Fibroblast of mammary gland (primary cell): Measurements from ENCODE around the gene ADCY2.

Source experiments
- DNase-seq: peaks from one replicate; pipeline ENCODE4 v3.0.0-alpha.2; 2010; ENCODE audit warnings: low read depth
- H3K4me3 ChIP-seq: 2 replicates; pipeline ENCODE4 v1.5.1; 2011; ENCODE audit warnings: low read depth, mild to moderate bottlenecking, low read length, moderate library complexity; ENCODE audit not compliant: control insufficient read depth
- CTCF ChIP-seq: conservative IDR thresholded peaks from 2 replicates; pipeline ENCODE4 v1.5.1; 2011; ENCODE audit warnings: low read depth, low read length, inconsistent platforms; ENCODE audit not compliant: control insufficient read depth, insufficient read depth

The ADCY2 gene

GRCh38 chr5:7533941-7534340 lies 138.0 kb downstream of the ADCY2 start:
- no peak overlapping the region for H3K4me3 ChIP-seq
- no peak for DNase-seq
- no peak for TF ChIP-seq CTCF

GRCh38 chr5:7534505-7534904 lies 138.6 kb downstream of the ADCY2 start:
- DNase-seq, result no peak
- no peak overlapping the region for H3K4me3 ChIP-seq
- TF ChIP-seq CTCF, result no peak

GRCh38 chr5:7537573-7537972 lies 141.6 kb downstream of the ADCY2 start:
- no peak for DNase-seq
- H3K4me3 ChIP-seq, result no peak overlapping the region
- TF ChIP-seq CTCF, result no peak

- no peak for TF ChIP-seq CTCF
- DNase-seq, result no peak
Observed at GRCh38 chr5:7539571-7539970, 143.6 kb downstream of the ADCY2 start.

GRCh38 chr5:7540736-7541485 lies 145.0 kb downstream of the ADCY2 start:
- no peak overlapping the region for H3K4me3 ChIP-seq
- no peak for TF ChIP-seq CTCF
- no peak for DNase-seq

More at GRCh38 chr5:7539571-7539970, 143.6 kb downstream of the ADCY2 start:
- no peak overlapping the region for H3K4me3 ChIP-seq

- no peak for DNase-seq
- no peak for TF ChIP-seq CTCF
- no peak overlapping the region for H3K4me3 ChIP-seq
Observed at GRCh38 chr5:7541898-7542297, 146.0 kb downstream of the ADCY2 start.

GRCh38 chr5:7546555-7546954 lies 150.6 kb downstream of the ADCY2 start:
- no peak for DNase-seq
- no peak for TF ChIP-seq CTCF

More at GRCh38 chr5:7546555-7546954, 150.6 kb downstream of the ADCY2 start:
- H3K4me3 ChIP-seq, result no peak overlapping the region
